Erythroblast (primary cell): ENCODE results near the gene CPSF4.

ENCODE experiments used
- GATA1 ChIP-seq: IDR thresholded peaks from 2 replicates; pipeline ENCODE4 v1.6.1; 2011; ENCODE audit warnings: low read depth, mild to moderate bottlenecking, control low read depth, low read length, moderate library complexity
- POLR2A ChIP-seq: IDR thresholded peaks from 2 replicates; pipeline ENCODE4 v1.6.1; 2011; ENCODE audit warnings: mild to moderate bottlenecking, low read length

DNA sequence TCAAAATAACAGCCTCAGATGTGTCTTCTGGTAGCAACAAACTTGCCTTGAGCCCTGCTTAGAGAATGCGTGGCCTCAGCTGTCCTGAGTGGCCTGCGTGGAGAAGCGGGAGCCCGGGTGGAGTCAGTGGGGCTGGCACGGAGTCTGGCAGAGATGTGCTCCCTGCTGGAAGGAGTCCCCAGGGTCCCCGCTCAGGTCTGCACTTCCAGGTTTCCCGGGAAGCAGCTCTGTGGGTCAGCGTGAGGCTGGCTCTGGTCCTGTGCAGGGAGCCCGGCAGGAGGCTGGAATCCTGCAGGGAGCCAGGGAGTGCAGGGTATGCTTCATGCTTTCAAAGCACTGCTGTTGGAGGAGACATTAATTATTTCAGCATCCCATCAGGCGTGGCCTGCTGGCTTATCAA is 10.1 kb downstream of the CPSF4 start:
- TF ChIP-seq POLR2A (no peak), GATA1 (no peak)
